GM12865 (cell line): Measurements from ENCODE around the gene MYMX.
"Not testable (repeated sequence)": the region's sequence is repeated elsewhere in the genome, so short reads cannot be mapped to it uniquely, and the experiment has no call there.

Source experiments
- DNase-seq: peaks from one replicate; pipeline ENCODE4 v3.0.0; 2010; ENCODE audit warnings: low read depth
- H3K4me3 ChIP-seq: 2 replicates; pipeline ENCODE4 v1.5.1; 2011; ENCODE audit warnings: mild to moderate bottlenecking, low read depth, low read length, control low read depth
- TF ChIP-seq, protein P1 (sequence below): IDR thresholded peaks from 2 replicates; pipeline ENCODE4 v1.5.1; 2011; ENCODE audit warnings: low read length, control low read depth, low read depth, inconsistent platforms; ENCODE audit not compliant: insufficient read depth; ENCODE audit errors: missing control alignments

MYMX gene

DNA sequence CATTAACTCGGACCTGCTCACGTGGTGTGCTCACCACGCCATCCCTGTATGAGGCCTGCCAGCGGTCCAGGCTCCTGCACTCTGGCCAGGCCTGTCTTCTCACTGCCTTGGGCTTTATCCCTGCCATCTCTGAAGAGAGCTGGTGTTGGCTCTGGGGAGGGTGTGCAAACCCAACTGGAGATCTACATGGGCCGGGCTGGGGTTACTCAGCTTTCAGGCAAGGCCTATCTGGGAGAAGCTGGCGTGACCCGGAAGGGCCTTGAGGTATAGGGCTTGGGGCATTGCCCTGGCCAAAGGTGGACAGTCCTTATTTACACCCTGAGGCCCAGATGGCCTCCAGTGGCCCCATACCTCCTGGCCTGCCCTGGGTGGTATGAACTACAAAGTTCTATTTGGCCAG lies 11.7 kb downstream of the MYMX start:
- no peak for DNase-seq
- TF ChIP-seq, protein P1, sequence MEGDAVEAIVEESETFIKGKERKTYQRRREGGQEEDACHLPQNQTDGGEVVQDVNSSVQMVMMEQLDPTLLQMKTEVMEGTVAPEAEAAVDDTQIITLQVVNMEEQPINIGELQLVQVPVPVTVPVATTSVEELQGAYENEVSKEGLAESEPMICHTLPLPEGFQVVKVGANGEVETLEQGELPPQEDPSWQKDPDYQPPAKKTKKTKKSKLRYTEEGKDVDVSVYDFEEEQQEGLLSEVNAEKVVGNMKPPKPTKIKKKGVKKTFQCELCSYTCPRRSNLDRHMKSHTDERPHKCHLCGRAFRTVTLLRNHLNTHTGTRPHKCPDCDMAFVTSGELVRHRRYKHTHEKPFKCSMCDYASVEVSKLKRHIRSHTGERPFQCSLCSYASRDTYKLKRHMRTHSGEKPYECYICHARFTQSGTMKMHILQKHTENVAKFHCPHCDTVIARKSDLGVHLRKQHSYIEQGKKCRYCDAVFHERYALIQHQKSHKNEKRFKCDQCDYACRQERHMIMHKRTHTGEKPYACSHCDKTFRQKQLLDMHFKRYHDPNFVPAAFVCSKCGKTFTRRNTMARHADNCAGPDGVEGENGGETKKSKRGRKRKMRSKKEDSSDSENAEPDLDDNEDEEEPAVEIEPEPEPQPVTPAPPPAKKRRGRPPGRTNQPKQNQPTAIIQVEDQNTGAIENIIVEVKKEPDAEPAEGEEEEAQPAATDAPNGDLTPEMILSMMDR: no peak
- no peak overlapping the region for H3K4me3 ChIP-seq

DNA sequence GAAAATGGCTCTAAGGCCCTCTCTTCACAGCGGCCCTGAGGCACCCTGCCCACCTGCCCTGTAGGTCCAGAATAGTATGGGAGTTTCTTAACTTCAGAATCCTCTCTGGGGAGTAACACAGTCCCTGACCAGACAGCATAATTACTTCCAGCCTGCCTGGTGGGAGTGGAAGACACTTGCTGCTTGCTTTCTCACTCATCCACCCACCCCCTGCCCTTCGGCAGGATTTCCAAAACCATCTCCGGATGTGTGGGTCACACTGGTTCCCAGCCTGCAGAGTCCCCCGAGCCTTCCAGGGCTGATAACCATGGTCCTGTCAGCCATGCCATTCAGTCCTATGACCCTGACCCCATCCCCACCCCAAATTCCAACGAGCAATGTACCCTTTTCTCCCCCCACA lies 12.1 kb downstream of the MYMX start:
- no peak for DNase-seq
- TF ChIP-seq, protein P1: no peak
- no peak overlapping the region for H3K4me3 ChIP-seq

DNA sequence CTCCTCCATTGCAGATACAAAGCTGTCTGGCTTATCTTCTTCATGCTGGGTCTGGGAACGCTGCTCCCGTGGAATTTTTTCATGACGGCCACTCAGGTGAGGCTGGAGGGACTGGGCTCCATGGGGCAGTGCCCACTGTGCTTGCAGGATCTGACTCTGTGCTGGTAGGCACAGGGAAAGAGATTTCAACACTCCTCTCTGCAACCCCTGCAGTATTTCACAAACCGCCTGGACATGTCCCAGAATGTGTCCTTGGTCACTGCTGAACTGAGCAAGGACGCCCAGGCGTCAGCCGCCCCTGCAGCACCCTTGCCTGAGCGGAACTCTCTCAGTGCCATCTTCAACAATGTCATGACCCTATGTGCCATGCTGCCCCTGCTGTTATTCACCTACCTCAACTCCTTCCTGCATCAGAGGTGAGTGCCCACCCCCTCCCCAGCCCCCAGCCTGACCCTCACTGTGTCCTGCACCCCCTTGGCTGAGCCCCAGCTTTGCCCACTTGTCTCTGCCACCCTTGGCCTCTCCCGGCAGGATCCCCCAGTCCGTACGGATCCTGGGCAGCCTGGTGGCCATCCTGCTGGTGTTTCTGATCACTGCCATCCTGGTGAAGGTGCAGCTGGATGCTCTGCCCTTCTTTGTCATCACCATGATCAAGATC lies 12.8 kb downstream of the MYMX start:
- DNase-seq: no peak
- TF ChIP-seq, protein P1: no peak
- no peak overlapping the region for H3K4me3 ChIP-seq

DNA sequence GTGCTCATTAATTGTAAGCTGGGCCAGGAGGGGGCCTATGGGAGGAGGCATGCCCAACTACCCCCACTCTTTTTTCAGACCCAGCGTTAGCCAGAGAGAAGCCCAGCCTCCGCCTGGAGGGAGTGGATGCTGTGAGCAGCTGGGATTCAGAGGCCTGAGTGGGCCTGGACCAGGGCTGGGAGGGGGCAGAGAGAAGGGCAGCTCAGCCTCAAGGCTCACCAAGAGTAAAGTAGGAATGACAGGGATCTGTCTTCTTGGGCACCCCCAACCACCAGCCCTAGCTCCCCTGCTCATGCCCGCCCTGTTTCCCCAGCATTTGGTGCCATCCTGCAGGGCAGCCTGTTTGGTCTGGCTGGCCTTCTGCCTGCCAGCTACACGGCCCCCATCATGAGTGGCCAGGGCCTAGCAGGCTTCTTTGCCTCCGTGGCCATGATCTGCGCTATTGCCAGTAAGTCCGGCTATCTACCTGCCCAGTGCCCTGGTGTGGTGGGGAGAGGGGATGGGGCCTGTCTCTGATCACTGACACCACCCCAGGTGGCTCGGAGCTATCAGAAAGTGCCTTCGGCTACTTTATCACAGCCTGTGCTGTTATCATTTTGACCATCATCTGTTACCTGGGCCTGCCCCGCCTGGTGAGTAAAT lies 13.4 kb downstream of the MYMX start:
- TF ChIP-seq, protein P1: no peak
- DNase-seq: no peak
- no peak overlapping the region for H3K4me3 ChIP-seq

DNA sequence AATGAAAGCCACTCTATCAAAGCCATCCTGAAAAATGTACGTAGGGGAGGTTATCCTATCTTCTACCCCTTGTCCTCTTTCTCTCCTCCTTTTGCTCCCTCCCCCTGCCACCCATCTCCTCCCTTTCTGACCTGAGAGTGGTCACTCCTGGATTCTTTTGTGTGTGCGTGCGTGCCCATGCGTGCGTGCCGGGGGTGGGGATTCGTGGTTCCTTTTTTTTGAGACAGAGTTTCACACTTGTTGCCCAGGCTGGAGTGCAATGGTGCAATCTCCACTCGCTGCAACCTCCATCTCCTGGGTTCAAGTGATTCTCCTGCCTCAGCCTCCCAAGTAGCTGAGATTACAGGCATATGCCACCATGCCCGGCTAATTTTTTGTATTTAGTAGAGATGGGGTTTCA lies 14.7 kb downstream of the MYMX start:
- DNase-seq, H3K4me3 ChIP-seq: not testable (repeated sequence)

DNA sequence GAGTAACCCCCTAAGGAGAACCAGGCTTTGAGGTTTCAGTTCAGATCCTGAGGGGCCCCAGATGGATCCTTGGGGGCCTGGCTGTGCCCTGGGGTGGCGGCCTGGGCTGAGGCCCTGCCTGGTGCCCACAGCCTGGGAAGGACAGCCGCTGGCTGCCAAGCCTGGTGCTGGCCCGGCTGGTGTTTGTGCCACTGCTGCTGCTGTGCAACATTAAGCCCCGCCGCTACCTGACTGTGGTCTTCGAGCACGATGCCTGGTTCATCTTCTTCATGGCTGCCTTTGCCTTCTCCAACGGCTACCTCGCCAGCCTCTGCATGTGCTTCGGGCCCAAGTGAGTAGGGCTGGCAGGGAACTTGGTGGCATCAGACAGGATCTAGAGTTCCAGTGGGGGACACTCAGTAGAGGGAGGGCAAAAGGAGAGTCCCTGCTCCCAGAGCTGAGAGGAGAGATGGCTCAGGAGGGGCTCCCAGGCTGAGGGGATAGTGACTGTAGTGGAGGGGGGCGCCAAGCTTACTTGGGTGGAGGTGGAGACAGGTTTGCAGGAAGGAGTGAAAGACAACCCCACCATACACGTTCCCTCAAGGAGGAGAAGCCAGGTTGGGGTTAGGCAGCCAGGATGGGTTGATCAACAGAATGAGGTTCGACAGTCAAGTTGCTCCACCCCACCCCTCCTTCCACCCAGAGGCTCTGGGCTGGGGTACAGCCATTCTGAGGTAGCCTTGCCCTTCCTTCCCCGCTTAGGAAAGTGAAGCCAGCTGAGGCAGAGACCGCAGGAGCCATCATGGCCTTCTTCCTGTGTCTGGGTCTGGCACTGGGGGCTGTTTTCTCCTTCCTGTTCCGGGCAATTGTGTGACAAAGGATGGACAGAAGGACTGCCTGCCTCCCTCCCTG lies 16.2 kb downstream of the MYMX start:
- TF ChIP-seq, protein P1: no peak
- no peak overlapping the region for H3K4me3 ChIP-seq
- no peak for DNase-seq

DNA sequence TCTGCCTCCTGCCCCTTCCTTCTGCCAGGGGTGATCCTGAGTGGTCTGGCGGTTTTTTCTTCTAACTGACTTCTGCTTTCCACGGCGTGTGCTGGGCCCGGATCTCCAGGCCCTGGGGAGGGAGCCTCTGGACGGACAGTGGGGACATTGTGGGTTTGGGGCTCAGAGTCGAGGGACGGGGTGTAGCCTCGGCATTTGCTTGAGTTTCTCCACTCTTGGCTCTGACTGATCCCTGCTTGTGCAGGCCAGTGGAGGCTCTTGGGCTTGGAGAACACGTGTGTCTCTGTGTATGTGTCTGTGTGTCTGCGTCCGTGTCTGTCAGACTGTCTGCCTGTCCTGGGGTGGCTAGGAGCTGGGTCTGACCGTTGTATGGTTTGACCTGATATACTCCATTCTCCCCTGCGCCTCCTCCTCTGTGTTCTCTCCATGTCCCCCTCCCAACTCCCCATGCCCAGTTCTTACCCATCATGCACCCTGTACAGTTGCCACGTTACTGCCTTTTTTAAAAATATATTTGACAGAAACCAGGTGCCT lies 16.9 kb downstream of the MYMX start:
- no peak overlapping the region for H3K4me3 ChIP-seq
- no peak for DNase-seq
- TF ChIP-seq, protein P1: no peak
